BJ (cell line): ENCODE results near the gene SPPL2C. TPM values are rescaled to one million over a fixed set of nuclear protein-coding genes. Genes with fewer than 3 reads are reported as not detected.

Experiments
- CTCF ChIA-PET: fragments of 350-600 bp; formaldehyde crosslinking; extraction: SDS; loops from one replicate; lab custom pipeline; 2021; ENCODE audit warnings: antibody characterized with exemption, inconsistent platforms; lab: Yijun Ruan, JAX
- POLR2A ChIA-PET: fragments of 300-600 bp; sonication (Branson Sonifier 250); formaldehyde crosslinking; extraction: SDS; loops from one replicate; lab custom pipeline; 2021; ENCODE audit warnings: antibody characterized with exemption; lab: Charles Lee
- DNase-seq: peaks from one replicate; pipeline ENCODE4 v3.0.0-alpha.2; 2011; ENCODE audit warnings: low read depth
- H3K27me3 ChIP-seq: 2 replicates; pipeline ENCODE4 v1.6.0; 2011; ENCODE audit warnings: low read length; ENCODE audit not compliant: control insufficient read depth, insufficient read depth
- H3K36me3 ChIP-seq: 2 replicates; pipeline ENCODE4 v1.5.1; 2011; ENCODE audit warnings: low read length; ENCODE audit not compliant: control insufficient read depth, insufficient read depth
- H3K4me3 ChIP-seq: 2 replicates; pipeline ENCODE4 v1.5.1; 2011; ENCODE audit warnings: low read depth, mild to moderate bottlenecking, control low read depth, low read length
- polyA plus RNA-seq: library from polyadenylated mRNA; depleted of rRNA; stranded (reverse); fragments of >200 nt; gene quantifications from 2 replicates; pipeline ENCODE4 v1.2.3, GENCODE V29; 2011
- TF ChIP-seq, protein P1 (sequence below): IDR thresholded peaks from 2 replicates; pipeline ENCODE4 v1.5.1; 2011; ENCODE audit warnings: low read depth, mild to moderate bottlenecking, control low read depth, inconsistent platforms, low read length, moderate library complexity; ENCODE audit not compliant: insufficient read depth

SPPL2C gene
- polyA plus RNA-seq, 1 experiment, result not detected

DNA sequence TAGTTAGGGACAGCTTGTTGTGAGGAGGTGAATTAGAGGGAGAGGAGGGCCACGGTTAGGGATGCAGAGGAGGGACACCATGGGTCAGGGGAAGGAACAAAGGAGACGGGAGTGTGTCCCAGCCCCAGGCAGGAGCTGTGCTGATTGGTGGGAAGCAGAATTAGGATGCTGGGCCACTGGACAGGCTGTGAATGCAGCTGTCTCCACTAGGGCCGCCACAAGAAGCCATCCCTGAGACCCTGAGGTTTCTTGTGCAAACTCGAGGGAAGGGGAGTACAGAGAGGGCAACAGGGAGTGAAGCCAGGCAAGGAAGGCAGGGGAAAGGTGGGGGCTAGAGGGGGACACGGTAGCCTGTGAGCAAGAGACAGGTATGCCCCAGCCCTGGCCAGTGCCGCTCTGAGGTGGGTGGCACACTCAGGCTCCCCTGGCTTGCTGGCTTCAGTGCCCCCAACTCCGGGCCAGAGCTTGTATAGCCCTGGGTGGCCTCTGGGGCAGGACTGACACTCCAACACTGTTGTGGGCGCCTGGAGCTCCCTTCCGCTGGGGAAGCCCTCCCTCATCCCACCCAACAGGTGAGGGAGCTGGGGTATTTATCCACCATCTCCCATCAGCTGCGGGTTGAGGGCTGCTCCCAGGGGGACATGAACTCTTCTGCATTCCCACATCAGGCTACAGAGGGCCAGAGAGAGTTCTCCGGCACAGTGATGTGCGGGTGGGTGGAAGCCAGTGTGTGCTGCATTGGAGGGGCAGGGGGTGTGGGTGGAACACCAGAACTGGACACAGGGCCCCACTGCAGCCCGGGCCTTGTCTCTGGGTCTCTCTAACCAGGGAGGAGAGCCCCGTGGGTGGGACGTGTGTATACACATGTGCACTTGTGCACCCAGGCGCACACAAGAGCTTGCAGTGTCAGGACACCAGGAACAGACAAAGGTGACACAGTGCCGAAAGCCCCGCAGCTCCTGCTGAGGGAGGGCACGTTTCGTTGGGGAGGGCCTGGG, 8.3 kb upstream of the SPPL2C start:
- CTCF ChIA-PET, result interaction anchor here (1.3 to 16.2 kb wide), 4 partner anchors 13 to 198 kb away, joined by 3 to 185 read pairs (median 11); no protein-coding TSS in a partner anchor
- Histone ChIP-seq H3K36me3 (no peaks in the 10 kb centered on the region), H3K4me3 (no peak overlapping the region), H3K27me3 (peaks cover 6% of the 10 kb centered on the region; the same call in 1 of the 2 replicates)
- TF ChIP-seq, protein P1, sequence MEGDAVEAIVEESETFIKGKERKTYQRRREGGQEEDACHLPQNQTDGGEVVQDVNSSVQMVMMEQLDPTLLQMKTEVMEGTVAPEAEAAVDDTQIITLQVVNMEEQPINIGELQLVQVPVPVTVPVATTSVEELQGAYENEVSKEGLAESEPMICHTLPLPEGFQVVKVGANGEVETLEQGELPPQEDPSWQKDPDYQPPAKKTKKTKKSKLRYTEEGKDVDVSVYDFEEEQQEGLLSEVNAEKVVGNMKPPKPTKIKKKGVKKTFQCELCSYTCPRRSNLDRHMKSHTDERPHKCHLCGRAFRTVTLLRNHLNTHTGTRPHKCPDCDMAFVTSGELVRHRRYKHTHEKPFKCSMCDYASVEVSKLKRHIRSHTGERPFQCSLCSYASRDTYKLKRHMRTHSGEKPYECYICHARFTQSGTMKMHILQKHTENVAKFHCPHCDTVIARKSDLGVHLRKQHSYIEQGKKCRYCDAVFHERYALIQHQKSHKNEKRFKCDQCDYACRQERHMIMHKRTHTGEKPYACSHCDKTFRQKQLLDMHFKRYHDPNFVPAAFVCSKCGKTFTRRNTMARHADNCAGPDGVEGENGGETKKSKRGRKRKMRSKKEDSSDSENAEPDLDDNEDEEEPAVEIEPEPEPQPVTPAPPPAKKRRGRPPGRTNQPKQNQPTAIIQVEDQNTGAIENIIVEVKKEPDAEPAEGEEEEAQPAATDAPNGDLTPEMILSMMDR, result no peak
- no peak for DNase-seq
- POLR2A ChIA-PET, result no interaction called here

DNA sequence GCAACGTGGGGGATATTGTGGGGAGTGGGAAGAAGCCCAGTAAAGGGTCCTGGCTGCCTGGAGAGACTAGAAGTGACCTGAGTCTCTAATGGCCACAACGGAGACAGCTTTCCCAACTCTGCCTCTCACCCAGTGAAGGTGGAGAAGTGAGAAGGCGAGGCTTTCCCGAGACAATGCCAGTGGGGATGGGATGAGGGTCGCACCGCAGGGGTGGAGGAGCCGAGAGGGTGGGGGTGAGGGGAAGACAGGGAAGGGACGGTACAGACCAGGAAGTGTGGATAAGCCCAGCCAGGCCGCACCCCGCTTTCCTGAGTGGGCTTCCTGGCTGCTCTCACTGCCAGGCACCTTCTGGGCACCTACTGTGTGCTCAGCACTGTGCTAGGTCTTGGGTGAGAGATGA, 7.5 kb upstream of the SPPL2C start:
- CTCF ChIA-PET, result interaction anchor here (1.0 to 16.2 kb wide), 4 partner anchors 12 to 199 kb away, joined by 3 to 185 read pairs (median 11); no protein-coding TSS in a partner anchor

DNA sequence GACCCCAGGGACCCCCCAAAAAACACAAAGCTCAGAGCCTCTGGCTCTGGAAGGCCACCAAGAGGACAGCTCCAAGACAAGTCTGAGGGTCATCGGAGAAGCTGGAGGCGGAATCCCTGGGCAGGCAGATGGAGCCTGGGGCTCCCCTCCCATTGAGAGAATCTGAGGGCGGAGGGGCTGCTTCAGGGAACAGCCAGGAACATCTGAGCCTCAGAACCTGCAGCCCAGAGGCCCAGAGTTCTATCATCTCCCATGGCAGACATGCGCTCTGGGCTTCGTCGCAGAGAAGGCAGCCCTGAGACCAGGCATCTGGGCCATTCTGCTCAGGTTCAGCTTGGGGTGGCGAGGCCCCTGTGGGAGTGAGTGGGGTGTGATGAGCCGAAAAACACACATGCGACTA, 7.1 kb upstream of the SPPL2C start:
- H3K36me3 ChIP-seq, result no peaks in the 10 kb centered on the region
- no peak for DNase-seq
- peaks cover 8% of the 10 kb centered on the region for H3K27me3 ChIP-seq
- TF ChIP-seq, protein P1, result no peak
- H3K4me3 ChIP-seq, result no peak overlapping the region
- POLR2A ChIA-PET, result no interaction called here
- CTCF ChIA-PET, result interaction anchor here (1.0 to 16.2 kb wide), 4 partner anchors 11 to 199 kb away, joined by 3 to 185 read pairs (median 11); no protein-coding TSS in a partner anchor

More for the DNA sequence above, 7.5 kb upstream of the SPPL2C start:
- POLR2A ChIA-PET, result no interaction called here
- Histone ChIP-seq H3K27me3 (peaks cover 8% of the 10 kb centered on the region), H3K4me3 (no peak overlapping the region), H3K36me3 (no peaks in the 10 kb centered on the region)
- no peak for DNase-seq
- TF ChIP-seq, protein P1, result no peak

DNA sequence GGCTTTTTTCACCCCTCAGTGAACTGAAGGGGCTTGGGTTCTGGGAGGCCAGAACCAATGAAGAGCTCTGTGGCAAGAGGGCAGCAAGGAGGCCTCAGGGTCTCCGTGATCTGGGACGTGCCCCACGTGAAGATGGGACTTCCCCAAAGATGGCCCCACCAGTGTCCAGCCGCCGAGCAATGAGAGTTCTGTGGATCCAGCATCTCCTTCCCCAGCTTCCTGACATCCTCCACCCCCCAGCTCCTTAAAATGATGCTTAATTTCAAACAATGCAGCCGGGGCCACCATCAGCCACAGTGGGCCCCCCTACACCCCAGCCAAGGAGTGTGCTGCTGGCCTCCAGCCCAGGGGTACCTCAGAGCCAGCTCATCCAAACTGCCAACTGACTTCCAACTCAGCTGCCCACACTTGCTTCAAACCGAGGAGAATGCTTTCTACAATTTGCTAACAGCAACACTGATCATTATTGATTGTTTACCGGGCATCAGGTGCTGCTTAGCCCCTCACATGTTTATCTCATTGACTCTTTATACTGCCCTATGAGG, 5.9 kb upstream of the SPPL2C start:
- no peak overlapping the region for H3K4me3 ChIP-seq
- no peak for DNase-seq
- H3K27me3 ChIP-seq, result peaks cover 8% of the 10 kb centered on the region
- TF ChIP-seq, protein P1, result no peak
- CTCF ChIA-PET, result interaction anchor here (0.6 to 16.2 kb wide), 6 partner anchors 11 to 1063 kb away, joined by 3 to 185 read pairs (median 3); no protein-coding TSS in a partner anchor
- no peaks in the 10 kb centered on the region for H3K36me3 ChIP-seq
- POLR2A ChIA-PET, result interaction anchor here (0.6 kb wide), 1 partner anchor 204 kb away, joined by 3 read pairs; no protein-coding TSS in a partner anchor

DNA sequence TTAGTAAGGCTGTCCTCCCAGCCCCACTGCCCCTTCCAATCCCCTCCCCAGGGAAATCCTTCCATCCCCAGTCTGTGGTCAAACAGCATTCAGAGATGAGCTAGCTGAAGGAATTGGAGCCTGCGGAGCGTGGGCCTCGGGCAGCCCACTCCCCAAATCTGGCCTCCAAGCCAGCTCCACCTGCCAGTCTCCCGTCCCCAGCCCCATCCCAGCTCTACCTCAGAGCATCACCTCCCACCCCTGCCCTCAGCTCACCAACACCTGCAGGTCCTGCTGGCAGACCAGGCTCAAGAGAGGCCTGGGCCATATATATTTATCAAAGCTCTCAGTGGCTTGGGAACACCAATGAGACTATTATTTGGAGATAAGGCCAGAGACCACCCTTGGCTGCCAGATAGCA, 5.2 kb upstream of the SPPL2C start:
- ChIA-PET CTCF (interaction anchor here (0.6 to 16.2 kb wide), 4 partner anchors 10 to 1063 kb away, joined by 3 to 185 read pairs (median 3); no protein-coding TSS in a partner anchor), POLR2A (no interaction called here)
- TF ChIP-seq, protein P1, result no peak
- H3K27me3 ChIP-seq, result peaks cover 8% of the 10 kb centered on the region
- no peaks in the 10 kb centered on the region for H3K36me3 ChIP-seq
- no peak overlapping the region for H3K4me3 ChIP-seq
- no peak for DNase-seq
